Duodenal mucosa (tissue), 2 donors: ENCODE results near the gene MCTP2.
"Not testable (repeated sequence)": the region's sequence is repeated elsewhere in the genome, so short reads cannot be mapped to it uniquely, and the experiment has no call there.

Experiments
- H3K27ac ChIP-seq: one replicate; pipeline ENCODE4 v1.7.0; 2013; ENCODE audit warnings: low read depth, low read length
- H3K27me3 ChIP-seq, 2 donors: one replicate each; pipeline ENCODE4 v1.7.0; 2013; ENCODE audit warnings: low read length in 2 of 2, control low read depth in 1 of 2; ENCODE audit not compliant: insufficient read depth in 2 of 2, control insufficient read depth in 1 of 2
- H3K36me3 ChIP-seq, 2 donors: one replicate each; pipeline ENCODE4 v1.7.0; 2013; ENCODE audit warnings: low read length in 2 of 2, control low read depth in 1 of 2; ENCODE audit not compliant: insufficient read depth in 2 of 2, control insufficient read depth in 1 of 2
- H3K4me1 ChIP-seq, 2 donors: one replicate each; pipeline ENCODE4 v1.7.0; 2013; ENCODE audit warnings: low read length in 2 of 2, control low read depth in 1 of 2; ENCODE audit not compliant: insufficient read depth in 2 of 2, control insufficient read depth in 1 of 2
- H3K4me3 ChIP-seq, 2 donors: one replicate each; pipeline ENCODE4 v1.7.0; 2013; ENCODE audit warnings: low read length in 2 of 2, low read depth in 1 of 2
- H3K9ac ChIP-seq, 2 donors: one replicate each; pipeline ENCODE4 v1.7.0; 2013; ENCODE audit warnings: low read length in 2 of 2, low read depth in 1 of 2
- H3K9me3 ChIP-seq, 2 donors: one replicate each; pipeline ENCODE4 v1.7.0; 2013; ENCODE audit warnings: low read length in 2 of 2, control low read depth in 1 of 2; ENCODE audit not compliant: control insufficient read depth in 1 of 2

MCTP2 gene

GRCh38 chr15:94247789-94248638, 16.7 kb downstream of the MCTP2 start:
- peaks cover 0 to 4% of the 10 kb centered on the region in 2 donors for H3K9me3 ChIP-seq
- peaks cover 0 to 2% of the 10 kb centered on the region in 2 donors for H3K36me3 ChIP-seq
- peak overlapping the region; percentile 37 to 65 for H3K4me3 ChIP-seq
- no peaks in the 10 kb centered on the region for H3K27me3 ChIP-seq
- H3K4me1 ChIP-seq = peaks cover 31 to 45% of the 10 kb centered on the region in 2 donors
- peak overlapping the region; percentile 50 for H3K27ac ChIP-seq
- peak overlapping the region; percentile 14 to 15 for H3K9ac ChIP-seq

- Histone ChIP-seq H3K27me3 (no peaks in the 10 kb centered on the region), H3K4me1 (peaks cover 39 to 65% of the 10 kb centered on the region in 2 donors), H3K9me3 (no peaks in the 10 kb centered on the region), H3K4me3 (no peak overlapping the region), H3K36me3 (no peaks in the 10 kb centered on the region), H3K9ac (peak overlapping the region in 1 of 2 donors; percentile 4), H3K27ac (no peak overlapping the region)
Observed at GRCh38 chr15:94250801-94251200, 19.4 kb downstream of the MCTP2 start.

GRCh38 chr15:94252223-94252766, 20.9 kb downstream of the MCTP2 start:
- Histone ChIP-seq H3K9ac (no peak overlapping the region), H3K9me3 (no peaks in the 10 kb centered on the region), H3K36me3 (no peaks in the 10 kb centered on the region), H3K27me3 (no peaks in the 10 kb centered on the region), H3K4me3 (no peak overlapping the region), H3K4me1 (peaks cover 28 to 60% of the 10 kb centered on the region in 2 donors), H3K27ac (no peak overlapping the region)

- H3K4me3 ChIP-seq = no peak overlapping the region
- H3K9me3 ChIP-seq = no peaks in the 10 kb centered on the region
- H3K4me1 ChIP-seq = peaks cover 22 to 53% of the 10 kb centered on the region in 2 donors
- H3K36me3 ChIP-seq = no peaks in the 10 kb centered on the region
- H3K9ac ChIP-seq = no peak overlapping the region
- H3K27me3 ChIP-seq = no peaks in the 10 kb centered on the region
- H3K27ac ChIP-seq = no peak overlapping the region
Observed at GRCh38 chr15:94252906-94253491, 21.6 kb downstream of the MCTP2 start.

DNA sequence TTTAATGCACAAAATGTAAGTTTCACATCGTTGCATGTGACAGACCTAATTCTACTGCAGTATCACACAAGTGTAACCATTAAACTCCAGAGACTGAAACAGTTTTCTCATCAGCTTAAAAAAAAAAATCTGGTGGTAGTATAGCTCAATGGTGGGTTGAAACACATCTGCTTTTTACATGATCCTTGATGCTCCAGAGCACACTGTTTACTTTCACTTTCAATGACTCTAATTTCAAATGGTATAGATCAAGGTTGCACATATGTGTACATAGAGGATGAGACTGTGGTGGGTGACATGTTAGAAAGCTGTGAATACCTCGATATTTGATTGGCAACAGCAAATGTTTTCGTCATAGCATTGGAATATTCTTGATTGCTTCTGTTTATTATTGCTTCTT, 22.4 kb downstream of the MCTP2 start:
- Histone ChIP-seq H3K4me1 (peaks cover 16 to 49% of the 10 kb centered on the region in 2 donors), H3K9me3 (no peaks in the 10 kb centered on the region), H3K36me3 (no peaks in the 10 kb centered on the region), H3K27me3 (no peaks in the 10 kb centered on the region), H3K27ac (no peak overlapping the region), H3K4me3 (no peak overlapping the region), H3K9ac (no peak overlapping the region)

DNA sequence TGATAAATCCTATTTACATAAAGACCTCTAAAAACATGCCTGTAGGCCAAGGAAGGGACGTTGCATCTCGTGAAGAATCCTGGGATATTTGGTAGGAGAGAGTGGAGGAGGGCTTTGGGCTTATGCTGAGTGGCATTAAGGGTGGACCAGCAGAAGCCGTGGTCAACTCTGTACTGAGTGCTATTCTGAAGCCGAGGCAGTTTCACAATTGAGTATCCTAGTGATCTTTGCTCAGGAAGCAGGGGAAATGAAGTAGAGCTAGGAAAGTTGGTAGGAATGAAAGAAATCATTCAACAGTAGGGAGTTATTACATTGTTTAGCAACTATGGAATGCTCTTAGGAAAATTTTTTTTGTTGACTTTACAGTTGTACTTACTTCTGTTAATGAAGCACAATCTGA, 24.2 kb downstream of the MCTP2 start:
- Histone ChIP-seq H3K27me3 (no peaks in the 10 kb centered on the region), H3K9me3 (no peaks in the 10 kb centered on the region), H3K4me1 (peaks cover 18 to 57% of the 10 kb centered on the region in 2 donors), H3K9ac (no peak overlapping the region), H3K27ac (no peak overlapping the region), H3K4me3 (no peak overlapping the region), H3K36me3 (no peaks in the 10 kb centered on the region)

GRCh38 chr15:94256511-94256910, 25.1 kb downstream of the MCTP2 start:
- Histone ChIP-seq H3K27ac (no peak overlapping the region), H3K9ac (no peak overlapping the region), H3K4me3 (no peak overlapping the region), H3K9me3 (no peaks in the 10 kb centered on the region), H3K4me1 (peaks cover 18 to 55% of the 10 kb centered on the region in 2 donors), H3K27me3 (no peaks in the 10 kb centered on the region), H3K36me3 (no peaks in the 10 kb centered on the region)

DNA sequence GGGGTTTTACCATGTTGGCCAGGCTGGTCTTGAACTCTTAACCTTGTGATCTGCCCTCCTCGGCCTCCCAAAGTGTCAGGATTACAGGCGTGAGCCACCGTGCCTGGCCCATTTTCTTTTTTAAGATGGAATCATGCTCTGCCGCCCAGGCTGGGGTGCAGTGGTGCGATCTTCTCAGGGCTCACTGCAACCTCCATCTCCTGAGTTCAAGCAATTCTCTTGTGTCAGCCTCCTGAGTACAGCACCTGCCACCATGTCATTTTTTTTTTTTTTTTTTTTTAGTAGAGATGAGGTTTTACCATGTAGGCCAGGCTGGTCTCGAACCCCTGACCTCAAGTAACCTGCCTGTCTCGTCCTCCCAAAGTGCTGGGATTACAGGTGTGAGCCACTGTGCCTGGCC, 26.4 kb downstream of the MCTP2 start:
- H3K36me3 ChIP-seq, H3K4me3 ChIP-seq, H3K27ac ChIP-seq, H3K9me3 ChIP-seq, H3K27me3 ChIP-seq, H3K9ac ChIP-seq: not testable (repeated sequence)
- peaks cover 16 to 54% of the 10 kb centered on the region in 2 donors for H3K4me1 ChIP-seq

DNA sequence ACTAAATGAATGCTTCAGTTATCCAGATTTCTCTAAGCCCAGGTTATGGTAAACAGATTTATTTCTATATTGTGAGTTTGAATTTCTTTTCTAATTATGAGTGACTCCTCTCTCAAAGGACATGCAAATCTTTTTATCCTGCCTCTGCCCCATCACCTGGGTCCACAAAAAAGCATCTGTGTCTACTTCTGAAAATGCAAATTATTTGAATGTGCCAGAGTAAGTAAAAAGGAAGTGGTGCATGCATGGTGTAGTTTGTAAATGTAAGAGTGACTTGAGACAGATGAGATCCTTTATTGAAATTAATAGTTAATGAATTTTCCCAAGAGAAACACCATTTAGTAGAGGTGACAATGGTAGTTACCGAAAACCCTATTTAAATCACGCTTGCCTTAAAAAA, 26.9 kb downstream of the MCTP2 start:
- Histone ChIP-seq H3K9ac (no peak overlapping the region), H3K27ac (no peak overlapping the region), H3K4me3 (no peak overlapping the region), H3K36me3 (no peaks in the 10 kb centered on the region), H3K27me3 (no peaks in the 10 kb centered on the region), H3K4me1 (peaks cover 12 to 50% of the 10 kb centered on the region in 2 donors), H3K9me3 (no peaks in the 10 kb centered on the region)

GRCh38 chr15:94259121-94259751, 27.9 kb downstream of the MCTP2 start:
- Histone ChIP-seq H3K4me3 (no peak overlapping the region), H3K4me1 (peaks cover 6 to 40% of the 10 kb centered on the region in 2 donors), H3K27me3 (no peaks in the 10 kb centered on the region), H3K9ac (no peak overlapping the region), H3K36me3 (no peaks in the 10 kb centered on the region), H3K27ac (no peak overlapping the region), H3K9me3 (no peaks in the 10 kb centered on the region)
